ENCODE measurements around the gene KRTCAP3.

- TF ChIP-seq, protein P1, sequence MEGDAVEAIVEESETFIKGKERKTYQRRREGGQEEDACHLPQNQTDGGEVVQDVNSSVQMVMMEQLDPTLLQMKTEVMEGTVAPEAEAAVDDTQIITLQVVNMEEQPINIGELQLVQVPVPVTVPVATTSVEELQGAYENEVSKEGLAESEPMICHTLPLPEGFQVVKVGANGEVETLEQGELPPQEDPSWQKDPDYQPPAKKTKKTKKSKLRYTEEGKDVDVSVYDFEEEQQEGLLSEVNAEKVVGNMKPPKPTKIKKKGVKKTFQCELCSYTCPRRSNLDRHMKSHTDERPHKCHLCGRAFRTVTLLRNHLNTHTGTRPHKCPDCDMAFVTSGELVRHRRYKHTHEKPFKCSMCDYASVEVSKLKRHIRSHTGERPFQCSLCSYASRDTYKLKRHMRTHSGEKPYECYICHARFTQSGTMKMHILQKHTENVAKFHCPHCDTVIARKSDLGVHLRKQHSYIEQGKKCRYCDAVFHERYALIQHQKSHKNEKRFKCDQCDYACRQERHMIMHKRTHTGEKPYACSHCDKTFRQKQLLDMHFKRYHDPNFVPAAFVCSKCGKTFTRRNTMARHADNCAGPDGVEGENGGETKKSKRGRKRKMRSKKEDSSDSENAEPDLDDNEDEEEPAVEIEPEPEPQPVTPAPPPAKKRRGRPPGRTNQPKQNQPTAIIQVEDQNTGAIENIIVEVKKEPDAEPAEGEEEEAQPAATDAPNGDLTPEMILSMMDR (IDR thresholded peaks at IDR 0.05; ENCODE audit: low read depth, low read length, poor library complexity, severe bottlenecking): no peak
- no peak for TF ChIP-seq EZH2phosphoT487 (IDR thresholded peaks at IDR 0.05; ENCODE audit: borderline replicate concordance, low read length)
Measured at GRCh38 chr2:27445615-27446014, 3.4 kb downstream of the KRTCAP3 start.
